DND-41 (cell line): ENCODE measurements around the gene ACSL6.

Source experiments
- ATAC-seq: fragments of 200-7000 bp; cut with Tn5 transposase; 3 replicates; pipeline ENCODE4 v1.9.1; 2021; ENCODE audit warnings: low read depth; ENCODE audit not compliant: insufficient read depth
- DNase-seq: peaks from one replicate; pipeline ENCODE4 v3.0.0-alpha.2; 2020
- H2AFZ ChIP-seq: 2 replicates; pipeline ENCODE4 v1.6.0; 2012; ENCODE audit warnings: low read depth, low read length
- H3K27ac ChIP-seq: 2 replicates; pipeline ENCODE4 v1.5.1; 2012; ENCODE audit warnings: low read length, inconsistent platforms
- H3K27me3 ChIP-seq: fragments of 200-600 bp; sonication (generic); 2 replicates; pipeline ENCODE4 v1.6.0; 2012; ENCODE audit warnings: low read length, mild to moderate bottlenecking, inconsistent platforms; ENCODE audit not compliant: insufficient read depth, poor library complexity
- H3K36me3 ChIP-seq: 2 replicates; pipeline ENCODE4 v1.5.1; 2012; ENCODE audit warnings: low read length, inconsistent platforms; ENCODE audit not compliant: insufficient read depth
- H3K4me1 ChIP-seq: 2 replicates; pipeline ENCODE4 v1.5.1; 2012; ENCODE audit warnings: mild to moderate bottlenecking, low read length; ENCODE audit not compliant: insufficient read depth
- H3K4me2 ChIP-seq: 2 replicates; pipeline ENCODE4 v1.6.0; 2012; ENCODE audit warnings: mild to moderate bottlenecking, moderate library complexity, low read length, inconsistent platforms; ENCODE audit not compliant: insufficient read depth
- H3K4me3 ChIP-seq, 2 experiments: fragments of 200-600 bp in 1 of 2; shearing (Covaris generic) in 1 of 2; 2 replicates each; pipeline ENCODE4 v1.5.1; 2012 to 2016; ENCODE audit warnings: inconsistent platforms in 2 of 2, low read length in 2 of 2, mild to moderate bottlenecking in 2 of 2, low read depth in 1 of 2, moderate library complexity in 1 of 2
- H3K79me2 ChIP-seq: 2 replicates; pipeline ENCODE4 v1.6.0; 2012; ENCODE audit warnings: low read length, inconsistent platforms; ENCODE audit not compliant: insufficient read depth
- H3K9ac ChIP-seq: 2 replicates; pipeline ENCODE4 v1.6.0; 2012; ENCODE audit warnings: low read depth, mild to moderate bottlenecking, inconsistent platforms, low read length, moderate library complexity
- H3K9me3 ChIP-seq: 2 replicates; pipeline ENCODE4 v1.5.1; 2012; ENCODE audit warnings: low read length, moderate library complexity, mild to moderate bottlenecking, inconsistent platforms; ENCODE audit not compliant: insufficient read depth, severe bottlenecking
- H4K20me1 ChIP-seq: 2 replicates; pipeline ENCODE4 v1.6.0; 2012; ENCODE audit warnings: low read length; ENCODE audit not compliant: insufficient read depth
- CTCF ChIP-seq: IDR thresholded peaks from 2 replicates; pipeline ENCODE4 v1.5.1; 2012; ENCODE audit warnings: borderline replicate concordance, low read length, moderate library complexity, mild to moderate bottlenecking; ENCODE audit not compliant: poor library complexity, severe bottlenecking; ENCODE audit errors: extremely low read depth
- EZH2 ChIP-seq: IDR thresholded peaks from 3 replicates; pipeline ENCODE4 v1.6.1; 2012; ENCODE audit warnings: borderline replicate concordance, low read depth, mild to moderate bottlenecking, moderate library complexity, low read length, inconsistent platforms; ENCODE audit not compliant: severe bottlenecking

ACSL6 gene

GRCh38 chr5:132059043-132059695, 47.7 kb upstream of the ACSL6 start:
- Histone ChIP-seq H3K27me3 (no peaks in the 10 kb centered on the region), H4K20me1 (peaks cover 9% of the 10 kb centered on the region; the same call in 1 of the 2 replicates), H3K4me3 (no peak overlapping the region), H2AFZ (no peak overlapping the region), H3K9me3 (no peaks in the 10 kb centered on the region), H3K4me1 (no peaks in the 10 kb centered on the region), H3K27ac (no peak overlapping the region), H3K4me2 (no peak overlapping the region), H3K9ac (no peak overlapping the region), H3K79me2 (no peaks in the 10 kb centered on the region), H3K36me3 (no peaks in the 10 kb centered on the region)
- ATAC-seq, result no peak
- peak; percentile 3 for DNase-seq
- TF ChIP-seq CTCF, result no peak

DNA sequence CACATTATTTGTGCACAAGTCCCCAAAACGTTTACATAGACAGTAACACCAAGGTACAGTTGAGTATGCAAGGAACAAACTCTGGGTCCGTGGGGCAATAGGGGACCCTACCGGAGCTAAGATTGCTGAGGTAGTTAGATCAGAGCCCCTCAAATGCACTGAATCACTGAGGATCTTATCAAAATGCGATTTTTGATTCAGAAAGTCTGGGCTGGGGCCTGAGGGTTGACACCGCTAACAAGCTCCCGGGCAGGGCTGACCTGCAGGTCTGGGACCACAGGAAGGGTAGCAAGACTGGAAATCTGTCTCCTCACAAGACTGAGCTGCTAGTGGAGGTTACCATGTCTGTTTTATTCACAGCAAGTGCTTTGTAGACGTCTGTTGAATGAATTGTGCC, 47.2 kb upstream of the ACSL6 start:
- Histone ChIP-seq H3K9me3 (no peaks in the 10 kb centered on the region), H3K79me2 (no peaks in the 10 kb centered on the region), H3K4me1 (no peaks in the 10 kb centered on the region), H3K9ac (no peak overlapping the region), H2AFZ (no peak overlapping the region), H3K4me3 (no peak overlapping the region), H3K4me2 (no peak overlapping the region), H3K27me3 (no peaks in the 10 kb centered on the region), H3K27ac (no peak overlapping the region), H4K20me1 (peaks cover 4% of the 10 kb centered on the region; the same call in 1 of the 2 replicates), H3K36me3 (no peaks in the 10 kb centered on the region)
- no peak for TF ChIP-seq CTCF
- ATAC-seq, result no peak
- DNase-seq, result no peak

GRCh38 chr5:132057498-132058255, 46.2 kb upstream of the ACSL6 start:
- Histone ChIP-seq H3K36me3 (no peaks in the 10 kb centered on the region), H3K9ac (no peak overlapping the region), H3K9me3 (no peaks in the 10 kb centered on the region), H4K20me1 (peaks cover 2% of the 10 kb centered on the region; the same call in 1 of the 2 replicates), H2AFZ (no peak overlapping the region), H3K4me2 (no peak overlapping the region), H3K27me3 (no peaks in the 10 kb centered on the region), H3K79me2 (no peaks in the 10 kb centered on the region), H3K4me1 (no peaks in the 10 kb centered on the region), H3K4me3 (no peak overlapping the region), H3K27ac (no peak overlapping the region)
- peak; percentile 1 for DNase-seq
- TF ChIP-seq CTCF (no peak), EZH2 (no peak)
- no peak for ATAC-seq
